GM06990 (cell line): ENCODE results near the gene CEBPE.

Experiments used
- DNase-seq: peaks from one replicate; pipeline ENCODE4 v3.0.0-alpha.2; 2011; ENCODE audit not compliant: insufficient read length; ENCODE audit errors: extremely low read depth
- H3K27me3 ChIP-seq: replicated peaks from 2 replicates; pipeline ENCODE4 v1.6.0; 2011; ENCODE audit warnings: low read length; ENCODE audit not compliant: control insufficient read depth, insufficient read depth
- H3K36me3 ChIP-seq: 2 replicates; pipeline ENCODE4 v1.5.1; 2011; ENCODE audit warnings: low read length; ENCODE audit not compliant: control insufficient read depth, insufficient read depth
- H3K4me3 ChIP-seq: replicated peaks from 2 replicates; pipeline ENCODE4 v1.5.1; 2011; ENCODE audit warnings: low read depth, mild to moderate bottlenecking, control low read depth, low read length
- TF ChIP-seq, protein P1 (sequence below): IDR thresholded peaks from 2 replicates; pipeline ENCODE4 v1.5.1; 2011; ENCODE audit warnings: low read length, control low read depth, mild to moderate bottlenecking, inconsistent platforms; ENCODE audit not compliant: insufficient read depth, poor library complexity, severe bottlenecking

CEBPE gene

DNA sequence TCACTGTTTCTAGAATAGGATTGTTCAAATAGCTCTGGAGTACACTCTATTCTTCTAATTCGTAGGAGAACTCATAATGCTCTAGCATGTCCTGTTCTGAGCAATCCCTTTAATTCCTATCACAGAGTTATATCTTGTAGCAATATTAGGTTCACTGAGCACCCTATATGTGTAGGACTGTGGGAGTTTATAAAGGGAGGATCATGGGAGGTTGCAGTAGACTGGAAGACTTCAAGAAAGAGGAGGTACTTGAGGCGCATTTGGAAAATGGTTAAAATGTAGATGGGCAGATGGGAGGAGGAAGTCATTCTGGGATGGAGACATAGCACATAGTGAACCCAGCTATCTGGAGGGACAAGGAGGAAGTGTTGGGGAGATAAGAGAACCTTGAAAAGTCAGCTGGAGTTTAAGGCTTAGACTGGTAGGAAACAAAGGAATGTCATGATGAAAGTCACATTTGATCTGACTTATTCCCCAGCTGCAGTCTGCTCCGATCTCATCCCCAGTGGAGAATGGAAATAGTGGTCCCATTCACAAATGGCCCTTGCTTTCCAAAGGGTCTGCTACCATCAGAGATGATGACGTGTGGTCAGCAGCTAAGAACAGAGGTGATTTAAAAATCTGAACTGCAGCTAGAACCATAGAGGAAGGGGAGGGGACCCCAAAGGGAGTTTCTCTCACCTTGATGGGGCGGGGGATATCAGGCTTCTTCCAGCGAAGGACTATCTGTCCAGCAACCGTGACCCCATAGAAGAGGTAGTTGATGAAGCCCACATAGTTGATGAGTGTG is 10.1 kb upstream of the CEBPE start:
- DNase-seq: no peak
- no peak overlapping the region for H3K4me3 ChIP-seq
- no peaks in the 10 kb centered on the region for H3K36me3 ChIP-seq
- TF ChIP-seq, protein P1, sequence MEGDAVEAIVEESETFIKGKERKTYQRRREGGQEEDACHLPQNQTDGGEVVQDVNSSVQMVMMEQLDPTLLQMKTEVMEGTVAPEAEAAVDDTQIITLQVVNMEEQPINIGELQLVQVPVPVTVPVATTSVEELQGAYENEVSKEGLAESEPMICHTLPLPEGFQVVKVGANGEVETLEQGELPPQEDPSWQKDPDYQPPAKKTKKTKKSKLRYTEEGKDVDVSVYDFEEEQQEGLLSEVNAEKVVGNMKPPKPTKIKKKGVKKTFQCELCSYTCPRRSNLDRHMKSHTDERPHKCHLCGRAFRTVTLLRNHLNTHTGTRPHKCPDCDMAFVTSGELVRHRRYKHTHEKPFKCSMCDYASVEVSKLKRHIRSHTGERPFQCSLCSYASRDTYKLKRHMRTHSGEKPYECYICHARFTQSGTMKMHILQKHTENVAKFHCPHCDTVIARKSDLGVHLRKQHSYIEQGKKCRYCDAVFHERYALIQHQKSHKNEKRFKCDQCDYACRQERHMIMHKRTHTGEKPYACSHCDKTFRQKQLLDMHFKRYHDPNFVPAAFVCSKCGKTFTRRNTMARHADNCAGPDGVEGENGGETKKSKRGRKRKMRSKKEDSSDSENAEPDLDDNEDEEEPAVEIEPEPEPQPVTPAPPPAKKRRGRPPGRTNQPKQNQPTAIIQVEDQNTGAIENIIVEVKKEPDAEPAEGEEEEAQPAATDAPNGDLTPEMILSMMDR: no peak
- no peaks in the 10 kb centered on the region; the same call in 1 of the 2 replicates for H3K27me3 ChIP-seq

DNA sequence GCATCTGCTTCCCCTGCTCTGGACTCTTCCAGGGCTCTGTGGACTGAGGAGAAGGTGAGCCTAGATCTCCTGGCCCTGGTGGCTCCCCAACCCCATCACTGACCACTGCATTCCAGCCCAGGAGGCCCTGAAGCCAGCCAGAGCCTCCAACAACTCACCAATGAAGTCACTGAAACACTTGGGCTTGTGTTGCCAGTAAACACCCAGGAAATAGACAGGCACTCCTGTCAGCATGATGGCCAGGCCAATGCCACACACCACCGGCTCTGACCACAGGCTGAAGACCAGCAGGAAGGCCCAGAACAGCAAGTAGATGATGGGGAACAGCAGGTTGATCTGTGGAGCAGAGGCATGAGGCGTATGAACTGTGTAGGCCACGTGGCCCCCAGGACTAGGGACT is 8.8 kb upstream of the CEBPE start:
- DNase-seq: no peak
- Histone ChIP-seq H3K27me3 (no peaks in the 10 kb centered on the region; the same call in 1 of the 2 replicates), H3K4me3 (no peak overlapping the region), H3K36me3 (no peaks in the 10 kb centered on the region)
- TF ChIP-seq, protein P1: no peak

DNA sequence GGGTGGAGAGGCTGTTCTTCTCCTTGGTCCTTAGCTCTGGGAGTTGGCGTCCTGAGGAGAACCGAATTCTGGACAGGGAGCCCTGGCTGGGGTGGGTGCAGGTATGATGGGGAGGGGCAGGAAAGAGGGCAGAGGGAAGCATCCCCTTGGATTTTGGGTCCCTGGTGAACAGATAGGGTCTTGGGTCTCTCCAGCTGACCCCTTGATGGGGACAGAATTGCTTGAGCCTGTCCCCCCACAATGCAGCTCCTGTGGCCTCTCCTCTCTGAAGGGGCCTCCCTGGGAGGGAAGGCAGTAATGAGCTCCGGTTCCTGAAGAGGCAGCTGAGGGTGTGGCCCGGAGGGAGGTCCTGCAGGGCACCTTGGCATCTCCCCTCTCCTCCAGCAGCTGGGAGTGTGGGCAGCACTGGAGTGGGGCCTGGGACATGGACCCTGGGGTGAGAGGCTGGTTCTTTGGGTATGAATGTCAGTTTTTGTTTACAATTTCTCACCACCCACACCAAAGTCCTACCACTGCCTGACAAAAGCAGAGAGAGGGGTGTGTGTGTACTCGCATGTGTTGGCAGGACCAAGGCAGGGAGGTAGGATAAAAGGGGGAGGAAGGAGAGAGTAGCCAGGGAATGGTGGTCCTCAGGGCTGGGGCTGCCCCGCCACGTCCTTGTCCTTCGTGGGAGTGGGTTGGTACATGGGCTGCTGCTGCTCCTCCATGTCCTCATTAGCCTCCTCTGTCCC is 7.7 kb upstream of the CEBPE start:
- TF ChIP-seq, protein P1: no peak
- DNase-seq: no peak
- H3K36me3 ChIP-seq: no peaks in the 10 kb centered on the region
- H3K4me3 ChIP-seq: no peak overlapping the region
- H3K27me3 ChIP-seq: no peaks in the 10 kb centered on the region; the same call in 1 of the 2 replicates

DNA sequence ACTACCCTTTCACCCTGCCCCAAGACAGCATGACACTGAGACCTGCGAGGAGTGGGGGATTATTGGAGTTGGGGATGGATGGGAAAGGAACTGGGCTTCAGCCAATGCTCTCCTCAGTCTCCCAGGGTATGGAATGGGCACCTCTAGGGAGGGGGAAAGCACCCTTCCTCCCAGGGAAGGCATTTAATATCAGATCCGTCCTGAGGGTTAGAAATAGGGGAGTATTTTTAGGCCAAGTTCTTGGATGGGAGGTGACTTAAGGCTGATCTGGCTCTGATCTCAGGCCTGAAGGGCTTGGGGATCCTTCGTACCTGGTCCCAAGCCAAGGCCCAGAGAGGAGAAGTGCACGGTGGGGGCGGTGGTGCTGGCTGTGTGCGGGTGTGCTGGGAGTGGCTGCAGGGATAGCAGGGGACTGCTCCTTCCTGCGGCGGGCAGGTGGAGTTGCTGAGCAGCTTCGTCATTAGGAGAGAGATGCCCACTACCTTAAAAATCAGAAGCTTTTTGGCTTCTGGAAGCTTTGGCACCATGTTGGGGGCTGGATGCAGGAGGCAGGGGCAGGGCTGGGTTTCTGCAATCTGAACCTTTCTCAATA is 7.0 kb upstream of the CEBPE start:
- no peaks in the 10 kb centered on the region; the same call in 1 of the 2 replicates for H3K27me3 ChIP-seq
- TF ChIP-seq, protein P1: no peak
- no peaks in the 10 kb centered on the region for H3K36me3 ChIP-seq
- H3K4me3 ChIP-seq: no peak overlapping the region
- DNase-seq: no peak

DNA sequence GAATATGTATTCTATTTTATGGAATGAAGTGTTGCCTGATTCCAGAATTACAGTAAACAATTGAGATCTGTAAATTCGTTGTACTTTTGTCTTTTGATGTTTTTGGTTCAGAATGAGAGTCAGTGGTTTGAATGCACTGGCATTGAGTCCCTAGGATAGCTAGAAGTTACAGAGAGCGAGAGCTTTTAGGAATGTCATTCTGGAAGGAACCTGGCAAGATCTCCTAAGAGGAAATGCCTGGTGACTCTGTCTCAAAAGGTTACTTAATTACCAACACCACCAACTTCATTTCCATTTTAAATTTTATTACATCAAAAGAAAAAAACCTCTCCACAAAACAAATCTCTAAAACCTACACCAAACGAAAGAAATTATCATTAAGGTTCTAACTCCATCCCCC is 6.0 kb upstream of the CEBPE start:
- no peaks in the 10 kb centered on the region for H3K36me3 ChIP-seq
- no peak overlapping the region for H3K4me3 ChIP-seq
- no peaks in the 10 kb centered on the region; the same call in 1 of the 2 replicates for H3K27me3 ChIP-seq
- TF ChIP-seq, protein P1: no peak
- DNase-seq: no peak
